NCI-H748 treated with DMSO at 0.1 percent for 48 hours (cell line): ENCODE data around the gene DNAJC8.

Experiments used
- DNase-seq: peaks from one replicate; lab custom pipeline; 2025; lab: John Stamatoyannopoulos, UW

The DNAJC8 gene, protein sequence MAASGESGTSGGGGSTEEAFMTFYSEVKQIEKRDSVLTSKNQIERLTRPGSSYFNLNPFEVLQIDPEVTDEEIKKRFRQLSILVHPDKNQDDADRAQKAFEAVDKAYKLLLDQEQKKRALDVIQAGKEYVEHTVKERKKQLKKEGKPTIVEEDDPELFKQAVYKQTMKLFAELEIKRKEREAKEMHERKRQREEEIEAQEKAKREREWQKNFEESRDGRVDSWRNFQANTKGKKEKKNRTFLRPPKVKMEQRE

GRCh38 chr1:28232558-28233263 is at the start of gene DNAJC8:
DNAJC8 (minus strand) TSS chr1:28233029; CDS start chr1:28232998, 31 bp downstream.
- peak; percentile 74 for DNase-seq

- DNase-seq: no peak
These were observed 49.0 kb upstream of the DNAJC8 start for GRCh38 chr1:28281608-28282425.

GRCh38 chr1:28280977-28281381 is 48.1 kb upstream of the DNAJC8 start:
- no peak for DNase-seq

DNA sequence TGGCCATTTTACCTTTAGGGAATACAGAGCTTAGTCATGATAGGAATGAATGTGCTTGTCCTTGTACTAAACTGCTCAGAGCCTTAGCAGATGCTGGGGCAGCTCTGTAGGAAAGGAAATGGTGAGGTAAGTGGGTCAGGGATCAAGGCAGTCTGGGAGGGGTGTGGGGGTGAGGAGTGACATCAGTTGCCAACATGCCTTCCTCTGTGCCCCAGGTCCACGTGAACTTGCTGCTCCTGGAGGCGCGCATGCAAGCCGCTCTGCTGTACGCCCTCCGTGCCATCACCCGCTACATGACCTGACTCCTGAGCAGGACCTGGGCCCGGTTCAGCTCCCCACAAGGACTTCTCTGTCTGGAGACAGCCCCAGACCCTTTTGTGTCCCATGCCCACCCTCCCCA is 47.7 kb upstream of the DNAJC8 start:
- no peak for DNase-seq

GRCh38 chr1:28279721-28280120 is 46.9 kb upstream of the DNAJC8 start:
- DNase-seq: no peak

DNA sequence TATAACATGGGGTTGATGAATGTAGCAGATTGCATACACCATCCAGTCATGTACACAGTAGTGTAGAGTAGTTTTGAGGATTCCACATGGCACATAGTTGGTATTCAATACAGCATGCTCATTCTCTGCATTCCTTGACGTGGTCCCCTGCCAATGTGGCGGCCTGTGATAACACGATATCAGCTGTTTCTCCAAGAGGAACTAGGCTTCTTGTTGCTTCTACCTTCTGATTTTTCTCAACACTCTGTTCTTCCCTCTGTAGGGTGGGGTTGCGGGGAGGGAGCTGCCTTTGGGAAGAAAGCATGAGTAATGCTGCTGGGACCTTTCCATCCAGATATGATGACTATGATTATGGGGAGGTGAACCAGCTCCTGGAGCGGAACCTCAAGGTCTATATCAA is 45.9 kb upstream of the DNAJC8 start:
- DNase-seq: no peak

DNA sequence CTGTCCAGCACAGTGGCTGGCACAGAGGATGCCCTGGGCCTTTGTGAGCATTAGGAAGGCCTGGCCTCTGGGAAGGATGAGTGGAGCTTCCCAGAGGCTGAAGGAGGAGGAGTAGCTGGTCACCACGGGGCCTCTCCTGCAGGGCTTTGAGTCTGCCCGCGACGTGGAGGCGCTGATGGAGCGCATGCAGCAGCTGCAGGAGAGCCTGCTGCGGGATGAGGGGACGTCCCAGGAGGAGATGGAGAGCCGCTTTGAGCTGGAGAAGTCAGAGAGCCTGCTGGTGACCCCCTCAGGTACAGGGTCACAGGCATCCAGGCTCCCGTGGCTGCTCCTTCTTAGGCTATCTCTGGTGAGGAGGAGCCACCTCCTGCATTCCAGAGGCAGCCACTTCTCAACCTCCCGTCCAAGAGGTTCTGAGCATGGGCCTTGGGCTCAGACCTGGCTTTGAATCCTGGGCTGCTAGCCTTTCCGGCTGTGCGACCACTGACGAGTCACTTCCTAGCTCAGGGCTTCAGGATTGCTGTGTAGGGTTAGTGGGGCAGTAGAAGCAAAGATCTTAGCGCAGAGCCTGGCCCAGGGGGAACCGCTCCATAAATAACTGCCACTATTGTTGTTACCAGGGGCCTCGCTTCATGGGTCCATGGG is 40.5 kb upstream of the DNAJC8 start:
- DNase-seq: no peak

DNA sequence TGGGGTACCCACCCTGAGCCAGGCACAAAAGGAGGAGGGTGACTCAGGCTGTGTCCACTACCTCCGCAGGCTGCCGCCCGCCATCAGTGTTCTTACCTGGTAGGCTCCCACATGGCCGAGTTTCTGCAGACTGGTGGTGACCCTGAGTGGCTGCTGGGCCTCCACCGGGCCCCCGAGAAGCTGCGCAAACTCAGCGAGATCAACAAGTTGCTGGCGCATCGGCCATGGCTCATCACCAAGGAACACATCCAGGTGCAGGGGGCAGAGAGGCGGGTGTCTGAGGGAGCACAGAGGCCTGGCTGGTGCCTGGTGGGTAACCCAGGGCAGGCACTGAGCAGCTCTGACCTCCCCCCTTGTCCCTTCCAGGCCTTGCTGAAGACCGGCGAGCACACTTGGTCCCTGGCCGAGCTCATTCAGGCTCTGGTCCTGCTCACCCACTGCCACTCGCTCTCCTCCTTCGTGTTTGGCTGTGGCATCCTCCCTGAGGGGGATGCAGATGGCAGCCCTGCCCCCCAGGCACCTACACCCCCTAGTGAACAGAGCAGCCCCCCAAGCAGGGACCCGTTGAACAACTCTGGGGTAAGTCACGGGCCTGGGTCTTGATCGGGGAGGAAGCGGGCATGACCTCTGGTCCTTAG is 39.5 kb upstream of the DNAJC8 start:
- DNase-seq: no peak

DNA sequence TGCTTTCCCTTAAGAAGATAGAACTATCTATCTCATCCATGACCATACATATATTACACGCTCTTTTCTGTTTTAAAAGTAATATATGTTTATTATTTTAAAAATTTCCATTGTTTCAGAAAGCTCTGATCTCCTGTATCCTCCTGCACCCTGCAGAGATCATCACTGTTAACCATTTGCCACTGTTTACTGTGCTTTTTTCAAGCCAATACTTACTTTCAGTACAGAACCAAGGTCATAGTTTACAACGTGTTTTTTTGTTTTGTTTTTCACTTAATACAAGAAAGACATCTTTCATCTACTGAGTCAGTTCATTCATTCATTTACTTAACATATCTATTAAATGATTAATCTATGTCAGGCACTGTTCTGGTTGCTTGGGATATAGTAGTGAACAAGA is 36.7 kb upstream of the DNAJC8 start:
- DNase-seq: no peak

- DNase-seq: no peak
These were observed 34.8 kb upstream of the DNAJC8 start for GRCh38 chr1:28267633-28268032.

- DNase-seq: no peak
These were observed 34.1 kb upstream of the DNAJC8 start for GRCh38 chr1:28266920-28267322.

DNA sequence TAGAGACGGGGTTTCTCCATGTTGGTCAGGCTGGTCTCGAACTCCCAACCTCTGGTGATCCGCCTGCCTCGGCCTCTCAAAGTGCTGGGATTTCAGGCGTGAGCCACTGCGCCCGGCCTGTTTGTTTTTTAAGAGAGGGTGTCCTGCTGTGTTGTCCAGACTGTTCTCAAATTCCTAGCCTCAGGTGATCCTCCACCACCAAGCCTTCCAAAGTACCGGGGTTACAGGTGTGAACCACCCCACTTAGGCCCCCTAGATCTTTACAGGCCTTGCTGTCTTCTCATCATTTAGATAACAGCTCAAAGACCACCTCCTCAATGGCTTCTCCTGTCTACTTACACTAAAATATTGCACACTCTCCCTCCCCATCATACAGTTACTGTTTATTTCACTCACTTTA is 32.7 kb upstream of the DNAJC8 start:
- DNase-seq: no peak

GRCh38 chr1:28264897-28265296 is 32.1 kb upstream of the DNAJC8 start:
- DNase-seq: no peak

GRCh38 chr1:28260803-28261174 is 28.0 kb upstream of the DNAJC8 start:
- no peak for DNase-seq

DNA sequence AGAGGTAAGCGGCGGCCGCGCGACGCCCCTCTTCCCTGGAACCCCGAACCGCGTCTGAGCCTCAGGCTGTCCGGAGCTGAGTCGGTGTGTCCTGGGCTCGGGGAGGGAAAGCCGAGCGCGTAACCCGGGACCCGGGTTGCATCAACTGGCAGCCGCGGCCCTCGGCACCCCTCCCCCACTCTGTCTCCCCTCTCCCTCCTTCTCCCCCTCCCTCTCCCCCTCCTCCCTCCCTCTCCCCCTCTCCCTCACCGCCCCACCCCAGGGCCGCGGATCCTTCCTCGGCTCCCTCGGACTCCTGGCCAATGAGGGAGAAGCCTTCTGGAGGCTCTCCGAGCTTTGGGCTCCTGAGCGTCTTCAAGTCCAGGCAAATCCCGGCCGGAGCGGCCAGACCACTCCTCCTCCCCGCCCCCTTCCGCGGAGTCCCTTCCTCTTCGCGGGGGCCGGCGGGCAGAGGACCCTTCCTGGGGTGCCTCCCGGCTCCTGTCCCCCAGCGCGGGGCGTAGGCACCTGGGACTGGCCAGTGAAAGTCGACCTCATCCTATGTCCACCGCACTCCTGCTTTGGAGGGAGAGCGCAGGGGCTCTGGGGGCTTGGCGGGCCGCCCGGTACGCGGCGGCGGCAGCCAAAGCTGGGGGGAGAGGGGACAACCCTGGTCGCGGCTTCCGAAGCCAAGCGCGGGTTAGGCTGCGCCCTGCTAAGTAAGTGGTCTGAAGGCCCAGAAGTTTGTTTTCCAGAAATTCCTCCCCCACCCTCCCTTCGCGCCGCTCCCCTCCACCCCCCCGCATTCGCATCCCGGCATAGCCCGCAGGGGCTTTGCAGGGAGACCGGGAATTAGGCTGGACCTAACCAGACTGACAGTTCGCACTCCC is 27.3 kb upstream of the DNAJC8 start:
- DNase-seq: peak; percentile 15

DNA sequence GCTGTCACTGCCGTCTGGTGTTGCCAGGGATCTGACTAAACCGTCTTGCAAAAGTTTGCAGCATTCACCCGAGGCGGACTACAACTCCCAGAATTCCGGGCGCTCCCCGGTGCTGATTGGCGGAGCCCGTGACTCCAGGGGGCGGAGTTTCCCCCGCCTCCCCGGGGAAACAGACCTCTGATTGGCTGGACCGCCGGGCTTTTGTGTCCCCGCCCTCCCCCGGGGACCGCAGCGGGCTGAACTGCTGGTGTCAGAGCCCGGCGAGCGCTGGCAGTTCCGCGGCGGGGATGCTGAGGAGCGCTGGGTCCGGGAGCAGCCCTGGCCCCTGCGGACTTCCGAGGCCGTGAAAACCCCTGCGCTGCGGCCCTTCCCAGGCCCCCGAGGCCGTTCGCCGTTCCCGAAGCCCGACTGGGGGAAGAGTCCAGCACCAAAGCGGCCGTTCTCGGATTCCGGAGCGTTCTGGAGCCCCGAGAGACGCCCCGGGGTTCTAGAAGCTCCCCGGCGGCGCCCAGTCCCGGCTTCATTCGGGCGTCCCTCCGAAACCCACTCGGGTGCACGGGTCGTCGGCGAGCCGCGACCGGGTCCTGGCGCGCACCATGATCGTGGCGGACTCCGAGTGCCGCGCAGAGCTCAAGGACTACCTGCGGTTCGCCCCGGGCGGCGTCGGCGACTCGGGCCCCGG is 26.6 kb upstream of the DNAJC8 start, which contains the start of gene SESN2:
TSS of gene SESN2 (plus strand) at position 267 of the 682 bp plus-strand sequence. CDS start at position 597, 330 bp downstream.
- peak; percentile 80 for DNase-seq

DNA sequence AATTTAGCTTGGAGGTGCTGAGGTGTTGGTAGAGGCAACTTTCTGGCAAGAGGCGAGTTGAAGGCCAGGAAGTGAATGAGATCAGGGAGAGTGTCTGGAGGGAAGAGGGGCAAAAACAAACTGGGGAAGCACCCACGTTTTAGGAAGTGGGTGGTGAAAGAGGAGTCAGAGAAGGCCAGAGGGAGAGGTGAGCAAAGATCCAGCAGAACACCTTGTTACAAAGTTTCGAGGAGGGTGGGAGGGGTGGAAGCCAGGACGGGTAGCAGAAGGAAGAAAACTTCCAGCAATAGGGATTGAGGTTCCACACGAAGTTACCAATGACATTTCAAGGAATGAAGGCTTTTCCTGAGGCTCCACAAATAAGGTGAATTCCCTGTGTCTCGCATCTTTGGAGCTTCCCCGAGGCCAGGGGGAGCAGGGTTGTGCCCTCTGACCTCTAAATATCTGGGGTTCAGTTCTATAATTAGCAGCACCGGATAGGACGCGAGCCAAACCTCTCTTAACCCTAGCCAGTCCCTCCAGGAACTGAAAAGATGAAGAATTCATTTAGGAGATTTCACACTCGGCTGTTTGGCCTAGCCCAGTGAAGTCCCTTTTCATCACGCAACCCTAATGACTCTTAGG is 25.9 kb upstream of the DNAJC8 start:
- no peak for DNase-seq

DNA sequence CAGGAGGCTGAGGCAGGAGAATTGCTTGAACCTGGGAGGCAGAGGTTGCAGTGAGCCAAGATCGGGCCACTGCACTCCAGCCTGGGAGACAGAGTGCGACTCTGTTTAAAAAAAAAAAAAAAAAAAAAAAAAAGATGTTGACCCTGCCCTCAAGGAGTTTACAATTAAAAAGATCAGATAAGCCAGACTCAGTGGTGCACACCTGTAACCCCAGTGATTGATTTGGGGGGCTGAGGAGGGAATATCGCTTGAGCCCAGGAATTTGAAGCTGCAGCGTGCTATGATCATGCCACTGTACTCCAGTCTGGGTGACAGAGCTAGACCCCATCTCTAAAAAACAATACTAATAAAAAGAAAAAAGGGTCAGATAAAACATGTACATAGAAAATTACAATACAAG is 24.9 kb upstream of the DNAJC8 start:
- DNase-seq: no peak

DNA sequence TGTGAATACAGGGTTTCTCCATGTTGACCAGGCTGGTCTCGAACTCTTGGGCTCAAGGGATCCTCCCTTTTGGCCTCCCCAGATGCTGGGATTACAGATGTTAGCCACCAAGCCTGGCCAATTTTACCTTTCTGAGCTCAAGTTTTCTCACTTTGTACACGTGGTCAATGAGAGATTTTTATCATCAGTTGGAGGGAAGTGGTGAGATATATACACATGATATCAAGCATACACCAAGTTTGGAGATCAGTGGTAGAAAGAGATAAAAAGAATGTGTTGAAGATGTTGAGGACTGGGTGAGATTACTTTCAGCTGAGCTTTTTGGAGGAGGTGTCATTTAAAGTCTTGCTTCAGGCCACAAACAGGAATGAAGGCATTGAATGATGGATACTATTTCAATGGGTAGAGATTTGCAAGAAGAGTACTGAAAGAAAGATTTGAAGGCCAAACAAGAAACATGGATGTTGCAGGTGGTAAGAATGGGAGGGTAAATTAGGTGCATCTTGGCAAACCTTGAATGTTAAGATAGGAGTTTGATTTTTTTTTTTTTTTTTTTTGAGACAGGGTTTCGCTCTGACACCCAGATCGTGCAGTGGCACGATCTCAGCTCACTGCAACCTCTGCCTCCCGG is 23.5 kb upstream of the DNAJC8 start:
- DNase-seq: no peak
